ENCODE data around the gene FUBP3.
"Not testable (repeated sequence)": the region's sequence is repeated elsewhere in the genome, so short reads cannot be mapped to it uniquely, and the experiment has no call there.

Gene FUBP3

GRCh38 chr9:130556396-130557076 is 22.8 kb upstream of the FUBP3 start:
- DNase-seq: no peak

- no peak for DNase-seq
These were observed 22.3 kb upstream of the FUBP3 start for GRCh38 chr9:130557077-130557468.

- DNase-seq: no peak
These were observed 18.3 kb upstream of the FUBP3 start for GRCh38 chr9:130561056-130561455.

- DNase-seq: not testable (repeated sequence)
These were observed 16.9 kb upstream of the FUBP3 start for GRCh38 chr9:130562525-130562924.

GRCh38 chr9:130563797-130564196 is 15.6 kb upstream of the FUBP3 start:
- DNase-seq: no peak

GRCh38 chr9:130565792-130566191 is 13.6 kb upstream of the FUBP3 start:
- DNase-seq: no peak

GRCh38 chr9:130570208-130570607 is 9.2 kb upstream of the FUBP3 start:
- no peak for DNase-seq

GRCh38 chr9:130575514-130575913 is 3.9 kb upstream of the FUBP3 start:
- DNase-seq: no peak

- no peak for DNase-seq
These were observed 3.2 kb upstream of the FUBP3 start for GRCh38 chr9:130576176-130576575.

GRCh38 chr9:130579738-130580463 is 524 bp downstream of the FUBP3 start:
- no peak for DNase-seq

GRCh38 chr9:130581766-130582165 is 2.4 kb downstream of the FUBP3 start:
- DNase-seq: no peak

GRCh38 chr9:130583271-130583670 is 3.9 kb downstream of the FUBP3 start:
- DNase-seq: no peak

GRCh38 chr9:130587921-130588320 is 8.5 kb downstream of the FUBP3 start:
- no peak for DNase-seq

- no peak for DNase-seq
These were observed 9.0 kb downstream of the FUBP3 start for GRCh38 chr9:130588416-130588815.

- no peak for DNase-seq
These were observed 10.4 kb downstream of the FUBP3 start for GRCh38 chr9:130589754-130590153.

- no peak for DNase-seq
These were observed 10.9 kb downstream of the FUBP3 start for GRCh38 chr9:130590305-130590704.

GRCh38 chr9:130593020-130593419 is 13.6 kb downstream of the FUBP3 start:
- no peak for DNase-seq

GRCh38 chr9:130597228-130597627 is 17.9 kb downstream of the FUBP3 start:
- DNase-seq: no peak

GRCh38 chr9:130598188-130598587 is 18.8 kb downstream of the FUBP3 start:
- no peak for DNase-seq

- DNase-seq: no peak
These were observed 20.2 kb downstream of the FUBP3 start for GRCh38 chr9:130599625-130600024.

GRCh38 chr9:130601100-130601499 is 21.7 kb downstream of the FUBP3 start:
- no peak for DNase-seq

GRCh38 chr9:130604295-130604694 is 24.9 kb downstream of the FUBP3 start:
- no peak for DNase-seq

GRCh38 chr9:130606887-130607600 is 27.7 kb downstream of the FUBP3 start:
- DNase-seq: no peak

Measured in CD4-positive, alpha-beta T cell treated with Interferon gamma for 1 hour (primary cell).